GM19455 (cell line): Measurements from ENCODE around the gene CDH23.

Experiments
- ATAC-seq: cut with Tn5 transposase; IDR thresholded peaks from one replicate; pipeline ENCODE4 v1.9.1; 2021; ENCODE audit not compliant: unreplicated experiment

Gene CDH23

DNA sequence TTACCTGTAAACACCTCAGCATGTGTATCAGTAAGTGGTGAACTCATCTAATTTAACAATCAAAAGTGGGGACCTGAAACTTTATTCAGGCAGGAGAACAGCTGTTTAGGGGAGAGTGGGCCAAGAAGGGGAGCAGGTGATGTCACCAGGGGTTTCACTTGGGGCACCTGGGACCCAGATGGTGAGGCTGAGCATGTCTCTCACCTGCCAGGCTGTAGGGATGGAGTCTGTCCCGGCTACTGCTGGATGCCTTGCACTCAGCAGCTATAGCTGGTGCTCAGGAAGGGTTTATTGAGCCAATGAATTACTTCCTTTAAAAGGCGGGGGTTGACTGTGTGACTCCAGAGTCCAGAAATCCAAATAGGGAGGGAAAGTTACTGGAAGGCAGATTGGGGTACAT lies 23.0 kb downstream of the CDH23 start:
- ATAC-seq, result no peak

DNA sequence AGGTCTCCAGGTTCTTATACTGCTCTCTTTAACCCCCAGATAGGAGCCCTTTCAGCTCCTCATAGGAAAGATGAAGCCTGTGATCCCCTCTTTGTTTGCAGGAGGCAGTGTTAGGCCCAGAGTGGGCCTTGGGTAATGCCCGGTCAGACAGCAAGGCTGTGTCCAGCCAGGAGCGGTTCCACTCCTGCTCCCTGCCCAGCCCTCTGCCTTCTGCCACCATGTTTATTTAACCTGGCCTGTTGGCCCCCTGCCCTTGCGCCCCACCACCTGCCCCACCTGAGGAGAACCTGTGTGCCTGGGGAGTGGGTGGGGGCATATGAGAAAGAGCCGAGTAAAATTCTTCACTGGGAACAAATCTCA lies 24.3 kb downstream of the CDH23 start:
- no peak for ATAC-seq

DNA sequence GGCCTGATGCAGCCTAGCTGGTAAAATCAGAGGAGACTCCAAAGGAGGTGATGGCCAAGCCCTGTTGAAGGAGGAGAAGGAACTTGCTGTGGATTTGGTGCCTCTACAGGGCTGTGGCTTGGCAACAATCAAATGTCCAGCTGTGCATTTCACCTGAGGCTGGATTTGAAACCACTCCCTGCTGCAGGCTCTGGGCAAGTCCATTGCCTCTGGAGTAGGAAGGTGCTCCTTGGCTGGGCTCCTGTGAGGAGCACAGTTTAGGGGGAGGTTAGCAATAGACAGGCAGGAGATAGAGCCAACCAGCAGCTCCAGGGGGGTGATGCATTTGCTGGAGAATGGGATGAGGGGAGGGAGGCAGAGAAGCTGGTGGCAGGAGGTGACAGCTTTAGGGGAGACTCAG lies 26.5 kb downstream of the CDH23 start:
- no peak for ATAC-seq

DNA sequence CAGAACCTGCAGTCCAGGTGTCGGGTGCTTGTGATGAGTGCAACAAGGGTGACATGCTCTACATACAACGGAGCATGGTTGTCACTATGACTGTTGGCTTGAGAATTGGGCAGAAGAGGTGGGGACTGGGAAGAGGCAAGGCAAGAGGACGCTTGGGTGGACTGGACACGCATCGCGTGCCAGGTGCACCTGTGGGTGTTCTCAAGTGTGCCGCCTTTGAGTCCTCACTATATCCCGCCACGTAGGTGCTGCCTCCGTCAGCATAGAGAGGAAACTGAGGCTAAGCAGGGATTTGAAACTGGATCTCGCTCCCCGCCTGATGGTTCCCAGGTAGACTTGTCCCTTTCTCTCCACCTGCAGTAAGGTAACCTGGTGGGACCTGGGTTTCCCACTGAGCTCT lies 27.2 kb downstream of the CDH23 start:
- ATAC-seq, result no peak

DNA sequence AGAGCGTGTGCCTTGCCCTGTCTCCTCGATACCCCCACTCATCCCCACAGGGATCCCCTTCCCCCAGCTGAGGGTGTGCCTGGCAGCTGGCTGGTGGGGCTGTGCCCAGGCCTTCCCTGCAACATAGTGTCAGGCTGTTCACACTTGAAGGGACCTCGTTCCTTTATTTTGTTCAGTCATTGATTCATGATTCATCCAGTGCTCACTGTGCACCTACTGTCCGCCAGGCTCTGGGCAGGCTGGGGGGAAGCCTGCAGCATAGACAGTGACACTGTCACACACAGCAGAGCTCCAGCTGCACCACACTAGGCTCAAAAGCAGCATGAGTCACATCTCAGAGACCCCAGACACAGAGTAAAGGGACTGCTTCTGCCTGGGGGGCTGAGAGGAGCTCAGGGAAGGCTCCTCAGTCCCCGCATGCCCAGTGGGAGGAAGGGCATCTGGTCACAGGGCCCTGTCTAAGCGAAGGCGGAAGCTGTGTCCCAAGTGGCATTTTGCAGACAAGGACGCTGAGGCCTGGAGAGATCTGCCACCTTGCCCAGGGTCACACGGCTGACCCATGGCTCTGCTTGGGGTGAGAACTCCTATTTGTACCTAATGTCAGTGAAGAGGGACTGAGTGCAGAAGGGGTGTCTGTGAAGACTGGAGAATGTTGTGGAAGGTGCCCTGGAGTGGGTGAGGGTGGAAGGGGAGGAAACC lies 27.9 kb downstream of the CDH23 start:
- no peak for ATAC-seq

DNA sequence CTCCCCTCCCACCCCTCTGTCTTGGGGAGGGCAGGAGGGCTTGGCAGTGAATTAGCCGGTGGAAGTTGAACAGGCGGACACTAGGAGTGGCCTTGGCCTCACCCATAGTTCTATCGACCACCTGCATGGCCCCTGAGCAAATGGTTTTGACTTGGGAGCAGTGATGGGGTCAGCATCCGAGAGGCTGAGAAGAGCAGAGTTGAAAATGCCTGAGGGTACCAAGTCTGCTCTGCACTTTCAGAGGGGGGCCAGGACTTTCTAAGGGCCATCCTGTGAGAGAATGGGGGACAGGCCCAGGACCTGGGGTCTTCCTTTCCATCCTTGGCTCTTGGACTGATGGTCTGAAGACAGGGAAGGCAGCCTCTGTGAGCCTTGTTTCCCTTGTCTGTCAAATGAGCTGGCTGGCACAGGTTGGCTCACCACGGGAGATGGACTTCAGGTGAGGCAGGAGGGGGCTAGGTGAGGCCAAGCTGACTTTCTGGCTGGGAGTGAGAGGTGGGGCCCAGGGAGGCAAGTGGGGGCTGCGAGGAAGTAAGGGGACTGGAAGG lies 29.4 kb downstream of the CDH23 start:
- no peak for ATAC-seq

DNA sequence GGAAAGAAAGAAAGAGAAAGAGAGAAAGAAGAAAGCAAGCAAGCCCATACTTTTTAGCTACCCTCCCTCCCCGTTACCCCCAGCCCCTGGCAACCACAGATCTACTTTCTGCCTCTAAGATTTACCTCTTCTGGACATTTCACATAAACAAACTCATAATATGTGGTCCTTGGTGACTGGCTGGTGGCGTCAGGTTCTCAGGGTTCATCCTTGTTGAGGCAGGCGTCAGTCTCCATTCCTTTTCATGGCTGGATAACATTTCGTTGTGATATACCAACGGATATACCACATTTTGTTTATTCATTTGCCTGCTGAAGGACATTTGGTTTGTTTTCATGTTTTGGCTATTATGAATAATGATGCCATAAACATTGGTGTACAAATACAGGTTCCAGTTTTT lies 30.5 kb downstream of the CDH23 start:
- no peak for ATAC-seq

DNA sequence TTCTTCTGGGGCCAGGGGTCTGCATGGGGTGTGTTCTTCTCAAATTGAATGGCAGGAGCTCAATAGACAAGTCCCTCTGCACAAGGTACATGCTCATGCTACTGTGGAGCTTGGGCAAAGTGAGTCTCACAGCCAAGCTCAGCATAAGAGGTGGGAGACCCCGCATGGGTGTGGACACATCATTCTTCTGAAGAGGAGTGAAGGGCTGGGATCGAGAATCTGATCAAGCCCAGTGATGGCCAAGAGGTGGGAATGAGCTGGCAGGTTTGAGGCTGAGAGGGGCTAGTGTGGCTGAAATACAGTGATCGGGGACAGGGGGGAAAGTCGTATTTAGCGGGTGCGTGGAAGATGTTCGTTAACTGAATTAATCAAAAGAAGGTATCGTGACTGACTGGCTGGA lies 32.6 kb downstream of the CDH23 start:
- no peak for ATAC-seq

DNA sequence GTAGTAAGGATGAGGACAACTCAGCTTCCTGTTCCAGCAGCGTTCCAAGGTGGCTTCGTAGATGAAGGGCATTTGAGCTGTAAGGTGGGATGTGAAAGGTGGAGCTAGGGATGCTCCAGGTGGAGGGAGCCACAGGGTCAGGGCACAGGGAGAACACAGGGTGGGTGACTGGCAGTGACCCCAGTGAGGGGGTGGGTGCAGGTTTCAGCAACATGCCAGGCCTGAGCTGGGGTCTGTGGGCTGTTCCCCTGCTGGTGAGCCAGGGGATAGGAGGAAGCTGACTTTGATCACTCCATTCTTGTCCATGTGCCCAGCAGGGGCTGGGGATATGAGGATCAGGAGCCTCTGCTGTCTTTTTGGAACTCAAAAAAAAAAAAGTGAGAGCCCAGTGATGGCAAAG lies 33.2 kb downstream of the CDH23 start:
- no peak for ATAC-seq

DNA sequence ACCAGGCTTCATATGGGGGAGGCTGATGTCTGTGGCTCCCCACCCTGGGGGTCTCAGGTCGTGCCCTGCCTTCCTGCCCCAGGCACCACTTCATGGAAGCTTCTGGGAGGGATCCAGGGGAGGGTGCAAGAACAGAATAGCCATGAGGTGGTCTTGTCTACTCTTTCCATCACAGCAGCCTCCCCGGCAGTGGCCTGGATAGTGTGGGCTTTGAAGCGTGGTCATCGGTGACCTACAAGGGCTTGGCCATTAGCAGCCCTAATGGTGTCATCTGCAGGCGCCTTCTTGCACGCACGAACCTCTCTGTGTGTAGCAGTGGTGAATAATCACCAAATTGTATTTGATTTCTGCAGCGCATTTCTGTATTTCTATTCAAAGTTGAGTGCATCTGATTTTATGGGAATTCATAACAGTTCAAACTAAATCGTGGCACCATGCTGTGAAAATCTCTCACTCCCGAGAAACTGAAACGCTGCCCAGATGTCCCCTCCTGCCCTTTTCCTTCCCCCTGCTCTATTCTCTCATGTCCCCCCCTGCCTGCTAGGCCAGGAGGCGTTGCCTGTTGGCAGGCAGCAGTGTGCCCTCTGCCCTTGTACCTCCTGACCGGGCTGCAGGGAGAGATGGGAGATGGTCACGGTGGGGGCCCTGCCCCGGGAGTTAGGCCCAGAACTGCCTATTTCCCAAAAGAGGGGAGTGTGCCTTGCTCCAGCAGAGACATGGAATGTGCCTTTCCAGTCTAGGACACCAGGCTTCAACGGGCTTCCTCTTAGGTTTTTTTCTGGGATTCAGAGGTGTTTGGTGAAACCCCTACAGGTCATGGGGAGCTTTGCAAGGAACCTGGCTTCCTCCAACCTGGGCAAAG lies 34.8 kb downstream of the CDH23 start:
- ATAC-seq, result no peak

DNA sequence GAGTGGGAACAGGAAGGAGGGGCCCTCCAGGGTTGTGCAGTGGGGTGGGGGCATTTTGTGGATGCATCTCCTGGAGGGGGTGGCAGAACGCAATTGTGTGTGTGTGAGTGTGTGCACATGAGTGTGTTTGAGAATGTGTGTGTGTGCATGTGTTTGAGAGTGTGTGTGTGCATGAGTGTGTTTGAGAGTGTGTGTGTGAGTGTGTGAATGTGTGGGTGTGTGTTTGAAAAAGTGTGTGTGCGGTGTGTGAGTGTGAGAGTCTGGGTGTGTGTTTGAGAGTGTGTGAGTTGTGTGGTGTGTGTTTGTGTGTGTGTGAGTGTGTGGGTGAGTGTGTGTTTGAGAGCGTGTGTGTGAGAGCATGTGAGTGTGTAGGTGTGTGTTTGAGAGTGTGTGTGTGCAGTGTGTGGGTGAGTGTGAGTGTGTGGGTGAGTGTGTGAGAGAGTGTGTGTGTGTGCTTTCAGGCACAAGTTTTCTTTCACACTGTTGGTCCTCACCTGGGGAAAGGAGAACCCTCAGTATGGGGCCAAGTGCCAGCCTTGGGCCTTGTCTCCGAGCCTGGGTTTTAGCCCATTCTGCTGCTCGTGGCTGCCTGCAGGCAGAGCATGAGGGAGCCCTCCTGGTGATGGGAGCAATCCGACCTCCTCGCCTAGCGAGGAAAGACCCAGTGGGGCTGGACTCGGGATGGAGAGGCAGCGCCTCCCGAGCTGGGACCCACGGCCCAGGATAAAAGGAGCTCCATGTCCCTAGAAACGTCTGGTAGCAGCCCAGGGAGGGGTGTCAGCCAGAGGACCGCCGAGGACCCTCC lies 35.6 kb downstream of the CDH23 start:
- ATAC-seq, result no peak

DNA sequence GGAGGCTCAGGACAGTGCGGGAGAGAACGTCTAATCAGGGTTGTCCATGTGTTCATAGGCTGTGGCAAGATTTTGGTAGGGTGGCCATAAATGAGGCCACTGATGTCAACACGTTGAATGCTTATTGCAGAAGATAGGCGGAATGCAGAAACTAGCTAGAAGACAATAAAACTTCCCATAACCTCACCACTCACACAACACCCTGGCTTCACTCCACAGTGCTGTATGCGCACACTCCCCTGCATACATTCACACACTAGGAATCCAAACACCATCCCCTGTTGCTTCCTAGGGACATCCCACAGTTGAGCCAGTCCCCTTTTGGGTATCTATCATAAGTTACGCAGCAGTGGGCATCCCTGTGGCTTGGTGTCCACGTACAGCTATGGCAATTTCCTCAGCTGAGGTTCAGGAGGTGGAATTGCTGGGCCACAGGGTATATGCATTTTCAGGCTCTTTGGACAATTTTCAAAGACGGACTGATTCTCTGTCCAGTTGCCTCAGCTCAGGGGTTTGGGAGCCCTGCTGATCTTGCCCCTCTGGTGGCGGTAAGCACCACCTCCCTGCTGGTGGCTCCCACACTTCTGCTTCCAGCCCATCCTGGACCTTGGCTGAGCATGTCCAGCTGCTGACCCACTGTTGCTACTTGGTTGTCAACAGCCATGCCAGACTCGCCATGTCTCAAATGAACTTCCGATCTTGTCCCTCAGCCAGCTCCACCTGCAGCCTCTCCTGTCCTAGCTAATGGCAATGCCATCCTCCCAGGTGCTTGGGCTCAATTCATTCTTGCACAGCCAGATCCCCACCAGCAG lies 36.4 kb downstream of the CDH23 start:
- ATAC-seq, result no peak

DNA sequence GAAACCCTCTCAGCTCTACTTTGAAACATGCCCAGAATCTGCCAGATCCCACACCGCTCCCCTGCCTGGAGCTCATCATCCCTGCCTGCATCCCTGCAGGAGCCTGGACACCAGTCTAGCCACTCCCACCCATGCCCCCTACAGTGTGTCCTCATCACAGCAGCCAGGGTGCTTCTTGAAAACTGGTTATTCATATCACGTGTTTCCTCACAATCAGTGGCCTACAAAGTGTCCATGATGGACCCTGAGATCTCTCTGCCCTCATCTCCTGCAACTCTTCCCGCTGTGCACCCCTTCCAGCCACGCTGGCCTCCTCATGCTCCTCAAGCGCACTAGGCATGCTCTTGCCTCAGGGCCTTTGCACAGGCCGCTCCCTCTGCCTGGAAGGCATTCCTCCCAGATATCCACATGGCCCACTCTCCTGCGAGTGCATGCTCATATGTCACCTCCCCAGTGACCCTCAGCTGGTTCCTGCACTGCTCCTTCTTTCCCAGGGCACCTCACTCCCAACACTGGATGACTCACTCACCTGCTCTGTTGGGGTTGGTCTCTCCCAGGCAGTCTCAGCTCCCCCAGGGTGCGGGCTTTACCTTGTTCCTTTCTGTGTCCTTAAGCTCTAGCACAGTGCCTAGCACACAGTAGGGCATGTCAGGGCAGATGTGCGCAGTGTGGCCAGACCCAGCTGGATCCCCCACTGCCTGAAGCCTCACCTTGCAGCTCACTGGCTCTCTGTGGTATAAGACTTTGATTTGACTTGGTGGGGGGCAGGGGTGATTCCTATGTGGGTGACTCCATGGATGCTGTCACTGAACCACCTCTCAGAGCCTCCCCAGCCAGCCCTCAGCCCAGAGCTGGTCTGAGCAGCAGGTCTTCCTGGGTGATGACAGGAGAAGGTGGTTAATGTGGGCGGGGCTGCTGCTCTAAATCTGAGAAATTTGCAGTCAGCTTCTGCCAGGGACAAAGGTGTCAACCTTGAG lies 37.3 kb downstream of the CDH23 start:
- no peak for ATAC-seq

DNA sequence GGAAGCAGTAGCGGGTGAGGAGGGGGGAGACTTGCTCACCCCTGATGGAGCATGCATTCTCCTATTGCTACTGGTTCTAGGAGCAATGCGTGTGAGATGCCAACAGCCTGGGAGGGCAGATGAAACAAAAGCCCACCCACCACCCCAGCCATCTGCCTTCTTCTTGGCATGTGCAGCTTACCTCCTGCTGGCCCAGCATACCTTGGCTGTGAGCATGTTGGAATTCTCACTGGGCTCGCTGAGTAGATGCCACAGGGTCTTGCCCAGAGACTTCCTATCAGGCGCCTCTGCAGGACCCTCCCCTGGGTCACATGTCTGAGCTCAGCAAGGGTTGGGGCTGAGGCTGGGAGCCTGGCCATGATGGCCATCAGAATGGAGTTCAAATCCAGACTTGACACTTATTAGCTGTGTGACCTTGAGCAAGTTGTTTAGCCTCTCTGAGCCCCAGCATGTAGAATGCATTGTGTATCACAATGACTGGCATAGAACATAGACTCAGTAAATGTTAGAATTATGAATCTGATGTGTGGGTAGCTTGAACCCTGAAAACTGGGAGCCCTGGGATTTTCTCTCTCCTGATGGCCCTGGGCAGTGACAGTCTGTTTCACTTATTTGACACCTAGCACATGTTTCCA lies 38.2 kb downstream of the CDH23 start:
- no peak for ATAC-seq

DNA sequence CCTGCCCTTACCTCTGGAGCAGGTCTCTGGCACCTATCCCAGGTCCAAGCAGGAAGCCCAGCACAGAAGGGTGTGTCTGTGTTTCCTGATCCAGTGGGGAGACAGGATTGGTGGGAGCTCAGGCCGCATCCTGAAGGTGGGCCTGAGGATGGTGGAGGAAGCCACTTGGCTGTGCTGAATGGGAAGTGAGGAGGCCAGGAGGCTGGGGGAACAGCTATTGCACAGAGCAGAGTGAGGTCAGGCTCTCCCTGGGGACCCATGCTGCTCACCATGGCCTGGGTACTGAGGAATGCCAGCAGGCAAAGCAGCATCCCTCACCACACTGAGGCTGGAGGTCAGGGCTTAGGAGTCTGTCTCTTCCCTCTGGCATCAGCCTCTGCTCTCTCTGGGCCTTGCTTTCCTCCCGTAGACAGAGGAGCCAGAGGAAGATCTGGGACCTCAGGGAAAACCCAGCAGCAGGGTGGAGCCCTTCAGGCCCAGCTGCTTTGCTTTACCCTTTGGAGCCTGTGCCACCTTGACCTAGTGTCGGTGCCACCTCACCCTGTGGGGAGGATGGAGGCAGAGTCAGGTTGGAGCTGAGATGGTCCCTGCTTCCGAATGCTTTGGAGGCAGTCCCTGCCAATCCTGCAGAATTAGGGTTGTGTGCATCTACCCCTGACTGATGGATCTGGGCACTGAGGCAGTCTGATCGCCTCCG lies 39.0 kb downstream of the CDH23 start:
- ATAC-seq, result no peak

DNA sequence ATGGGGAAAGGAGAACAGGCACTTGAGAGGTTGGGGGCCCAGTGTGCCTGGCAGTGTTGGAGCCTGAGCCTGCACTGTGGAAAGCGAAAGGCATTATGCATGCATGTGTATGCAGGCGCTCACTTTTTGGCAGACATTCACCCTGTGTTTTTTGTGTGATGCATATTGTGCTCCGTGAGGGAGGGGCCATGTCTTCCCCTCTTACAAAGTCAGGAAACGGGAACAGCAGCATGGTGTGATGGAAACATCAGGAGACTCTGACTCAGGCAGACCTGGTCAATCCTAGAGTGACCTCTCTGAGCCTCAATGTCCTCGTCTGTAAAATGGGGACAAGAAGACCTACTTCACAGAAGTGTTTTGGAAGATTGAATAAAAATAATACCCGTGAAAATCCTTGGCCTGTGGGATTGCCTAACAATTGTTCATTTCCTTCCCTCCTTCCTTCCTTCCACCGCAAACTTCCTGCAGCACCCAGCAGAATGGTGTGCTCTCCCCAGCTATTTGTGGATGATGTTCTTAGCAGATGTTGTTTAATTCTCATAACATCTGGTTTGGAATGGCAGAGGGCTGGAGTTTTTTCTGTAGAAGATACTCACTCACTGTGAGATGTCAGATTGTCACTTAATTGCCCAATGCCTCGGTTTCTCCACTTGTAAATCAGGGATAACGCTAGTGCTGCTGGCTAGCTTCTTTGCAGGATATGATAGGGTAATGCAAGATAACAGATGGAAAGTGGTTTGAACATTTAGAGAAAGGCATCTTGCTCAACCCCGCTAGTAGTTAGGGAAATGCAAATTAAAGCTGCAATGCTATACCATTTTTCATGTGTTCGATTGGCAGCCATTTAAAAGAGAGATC lies 39.8 kb downstream of the CDH23 start:
- no peak for ATAC-seq

DNA sequence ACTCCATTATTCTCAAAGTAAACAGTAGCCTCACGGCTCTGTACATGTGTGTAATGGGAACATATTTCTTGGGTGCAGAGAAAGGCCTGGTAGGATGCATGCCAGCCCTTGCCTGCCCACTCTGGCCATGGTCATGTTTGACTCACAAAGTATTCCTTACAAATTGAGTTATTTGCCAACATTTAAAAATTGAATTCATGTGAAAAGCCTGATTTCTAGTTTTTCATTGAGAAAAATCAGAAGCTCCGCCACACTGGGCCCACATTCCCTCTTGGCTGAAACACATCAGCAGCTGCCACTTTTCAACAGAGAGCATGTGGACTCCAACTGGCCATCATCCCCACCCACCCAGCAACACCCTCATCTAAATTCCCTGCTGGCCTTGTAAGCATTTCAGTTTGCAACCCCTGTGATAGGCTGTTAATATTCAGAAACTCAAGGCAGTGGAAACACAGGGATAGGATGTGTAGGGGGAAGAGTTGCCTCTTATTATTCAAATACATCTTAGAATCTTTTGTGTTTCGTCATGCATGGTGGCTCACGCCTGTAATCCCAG lies 40.9 kb downstream of the CDH23 start:
- no peak for ATAC-seq
